ENCODE data around the gene SACS. TPM values are rescaled to one million over a fixed set of nuclear protein-coding genes. Genes with fewer than 3 reads are reported as not detected.

Gene SACS
- total and polyA plus RNA-seq, 2 of the 8 experiments (the other 6 are each of a cell fraction or from before 2014, with no cell fraction given): 11.0 to 54.2 TPM

- Histone ChIP-seq H3K79me1 (ENCODE audit: low read depth, low read length) (no peaks in the 10 kb centered on the region), H3K4me3 (ENCODE audit: extremely low read depth in 1 of 4, insufficient read depth in 2 of 4, low read depth in 3 of 4, low read length in 4 of 4) (no peak overlapping the region), H3K36me3 (ENCODE audit: control insufficient read depth in 2 of 4, insufficient read depth in 4 of 4, low read length in 3 of 4) (peaks cover 2 to 9% (median 3%) of the 10 kb centered on the region in 4 experiments; a peak in 5 of 8 replicates), H3K56ac (replicated peaks; ENCODE audit: insufficient read length, low read depth, low read length) (no peak overlapping the region), H2BK12ac (ENCODE audit: low read depth, low read length) (no peak overlapping the region), H2AFZ (ENCODE audit: low read length) (no peak overlapping the region), H2BK20ac (ENCODE audit: low read length) (no peak overlapping the region), H3K4me1 (replicated peaks in 1 of 4; ENCODE audit: control insufficient read depth in 3 of 4, insufficient read depth in 4 of 4, low read length in 3 of 4) (peaks cover 2 to 13% (median 6%) of the 10 kb centered on the region in 4 experiments; a peak in 5 of 7 replicates), H3K9ac (replicated peaks in 1 of 4; ENCODE audit: extremely low read depth in 1 of 4, low read depth in 3 of 4, low read length in 3 of 4) (no peak overlapping the region), H3K14ac (ENCODE audit: insufficient read length) (no peak overlapping the region), H4K8ac (ENCODE audit: extremely low read depth, insufficient read depth, low read length) (peak overlapping the region; percentile 31; the same call in 1 of the 2 replicates), H4K5ac (ENCODE audit: insufficient read length, low read depth, low read length) (no peak overlapping the region), H3K4ac (replicated peaks; ENCODE audit: insufficient read length, low read depth, low read length) (no peak overlapping the region), H4K20me1 (replicated peaks in 1 of 2; ENCODE audit: control insufficient read depth in 1 of 2, insufficient read depth in 2 of 2, low read length in 2 of 2) (peaks cover 0 to 3% of the 10 kb centered on the region in 2 experiments), H3K9me3 (ENCODE audit: insufficient read depth in 2 of 2, low read depth in 1 of 2, low read length in 1 of 2) (no peaks in the 10 kb centered on the region), H3K23me2 (ENCODE audit: low read depth, low read length) (peaks cover 2% of the 10 kb centered on the region; the same call in 1 of the 2 replicates), H3K79me2 (ENCODE audit: control insufficient read depth in 1 of 2, insufficient read depth in 2 of 2, low read length in 2 of 2) (peaks cover 0 to 50% of the 10 kb centered on the region in 2 experiments; a peak in 3 of 4 replicates), H3K23ac (ENCODE audit: insufficient read length) (no peak overlapping the region), H2BK5ac (ENCODE audit: low read depth, low read length) (no peak overlapping the region), H4K91ac (replicated peaks; ENCODE audit: insufficient read length, low read length) (no peak overlapping the region), H3K27ac (ENCODE audit: low read depth, low read length) (no peak overlapping the region), H2BK120ac (replicated peaks; ENCODE audit: low read depth, low read length) (no peak overlapping the region), H3K27me3 (replicated peaks in 1 of 4; ENCODE audit: control insufficient read depth in 3 of 4, extremely low read depth in 1 of 4, insufficient read depth in 3 of 4, low read length in 3 of 4) (peaks cover 0 to 4% (median 0%) of the 10 kb centered on the region in 4 experiments; a peak in 2 of 7 replicates), H3K18ac (ENCODE audit: extremely low read depth, low read length) (no peak overlapping the region), H3K4me2 (ENCODE audit: insufficient read depth in 1 of 2, low read depth in 2 of 2, low read length in 2 of 2) (no peak overlapping the region), H2AK5ac (ENCODE audit: low read depth, low read length) (no peak overlapping the region), H2BK15ac (ENCODE audit: low read length) (no peak overlapping the region)
- WGBS, 2 experiments (ENCODE audit: extremely low coverage in 1 of 2, insufficient coverage in 1 of 2, insufficient read length in 1 of 2, insufficient replicate concordance in 2 of 2, low coverage in 1 of 2, low lambda C conversion rate in 2 of 2, missing lambda C conversion rate in 1 of 2): 81% methylated on average over 7 of the region's 7 CpGs; no CpG with 5 or more reads in 1 of the 2 experiments
- DNase-seq (ENCODE audit: low read depth in 1 of 2, low spot score in 2 of 2) (peak in 1 of 2 experiments; percentile 35), FAIRE-seq (no peak)
- POLR2A ChIA-PET (ENCODE audit: partially characterized antibody): interaction anchor here (0.8 to 0.9 kb wide), 2 partner anchors 8 to 9 kb away, joined by 3 read pairs; no protein-coding TSS in a partner anchor
- TF ChIP-seq TAF1 (IDR thresholded peaks at IDR 0.05; ENCODE audit: low read depth, low read length) (no peak), SIN3A (conservative IDR thresholded peaks at IDR 0.05 in 1 of 2, IDR thresholded peaks at IDR 0.05 in 1 of 2; ENCODE audit: low read depth in 1 of 2, low read length in 2 of 2) (no peak), NANOG (IDR thresholded peaks at IDR 0.05; ENCODE audit: insufficient read depth, low read depth, low read length, poor library complexity, severe bottlenecking) (no peak)
- CTCF ChIA-PET (ENCODE audit: partially characterized antibody): interaction anchor here (0.7 to 1.8 kb wide), 4 partner anchors 10 to 31 kb away, joined by 3 to 5 read pairs (median 3); no protein-coding TSS in a partner anchor
Observed at GRCh38 chr13:23427342-23427843, 6.1 kb downstream of the SACS start.

Data from H1 (cell line).